Parathyroid adenoma (tissue), 2 donors: ENCODE results near the gene CYYR1.

Source experiments
- H2AFZ ChIP-seq: fragments of 300-600 bp; sonication (generic); one replicate; pipeline ENCODE4 v1.7.0; 2017; ENCODE audit warnings: antibody characterized with exemption, mild to moderate bottlenecking
- H3K27ac ChIP-seq: fragments of 300-600 bp; sonication (generic); one replicate; pipeline ENCODE4 v1.7.0; 2017
- H3K27me3 ChIP-seq: fragments of 300-600 bp; sonication (generic); one replicate; pipeline ENCODE4 v1.7.0; 2017; ENCODE audit warnings: low read length; ENCODE audit not compliant: control insufficient read depth, insufficient read depth
- H3K36me3 ChIP-seq: fragments of 300-600 bp; sonication (generic); one replicate; pipeline ENCODE4 v1.7.0; 2017; ENCODE audit warnings: low read length; ENCODE audit not compliant: control insufficient read depth, insufficient read depth
- H3K4me1 ChIP-seq: fragments of 300-600 bp; sonication (generic); one replicate; pipeline ENCODE4 v1.7.0; 2017; ENCODE audit warnings: control low read depth
- H3K4me2 ChIP-seq: fragments of 300-600 bp; sonication (generic); one replicate; pipeline ENCODE4 v1.7.0; 2017; ENCODE audit warnings: low read length
- H3K4me3 ChIP-seq: fragments of 300-600 bp; sonication (generic); one replicate; pipeline ENCODE4 v1.7.0; 2017; ENCODE audit warnings: low read depth, low read length
- H3K79me2 ChIP-seq: fragments of 300-600 bp; sonication (generic); one replicate; pipeline ENCODE4 v1.7.0; 2017; ENCODE audit warnings: control low read depth
- H3K9ac ChIP-seq: fragments of 300-600 bp; sonication (generic); one replicate; pipeline ENCODE4 v1.7.0; 2017; ENCODE audit warnings: mild to moderate bottlenecking
- H3K9me3 ChIP-seq: fragments of 300-600 bp; sonication (generic); one replicate; pipeline ENCODE4 v1.7.0; 2017; ENCODE audit warnings: low read length; ENCODE audit not compliant: control insufficient read depth
- TF ChIP-seq, protein P1 (sequence below): fragments of 300-600 bp; sonication (generic); IDR thresholded peaks from one replicate; pipeline ENCODE4 v1.7.0; 2017; ENCODE audit warnings: antibody characterized with exemption, mild to moderate bottlenecking
- donor health status: primary hyperparathyroidism.

Gene CYYR1

DNA sequence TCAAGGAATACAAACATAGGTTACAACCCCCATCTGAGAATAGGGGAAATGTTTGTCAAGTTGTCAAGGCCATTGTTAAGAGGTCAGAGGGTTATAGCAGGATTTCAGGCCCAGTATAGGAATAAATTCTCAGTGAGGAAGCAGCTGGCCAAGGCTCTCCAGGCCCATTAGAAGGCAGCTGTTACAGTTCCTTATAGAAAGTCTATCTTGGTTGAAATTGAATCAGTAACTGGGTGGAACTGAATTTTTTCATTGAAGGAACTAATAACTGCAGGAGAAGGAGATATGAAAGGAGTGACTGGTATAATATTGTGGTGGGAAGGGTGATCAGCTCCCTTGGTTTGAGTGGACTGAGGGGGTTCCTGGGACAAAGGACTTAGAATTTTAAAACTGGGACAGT lies 134.1 kb downstream of the CYYR1 start:
- Histone ChIP-seq H3K9ac (no peak overlapping the region), H2AFZ (no peak overlapping the region), H3K4me2 (no peak overlapping the region), H3K36me3 (no peaks in the 10 kb centered on the region), H3K27ac (no peak overlapping the region), H3K4me3 (no peak overlapping the region), H3K27me3 (no peaks in the 10 kb centered on the region), H3K4me1 (no peaks in the 10 kb centered on the region), H3K79me2 (no peaks in the 10 kb centered on the region), H3K9me3 (no peaks in the 10 kb centered on the region)
- TF ChIP-seq, protein P1, sequence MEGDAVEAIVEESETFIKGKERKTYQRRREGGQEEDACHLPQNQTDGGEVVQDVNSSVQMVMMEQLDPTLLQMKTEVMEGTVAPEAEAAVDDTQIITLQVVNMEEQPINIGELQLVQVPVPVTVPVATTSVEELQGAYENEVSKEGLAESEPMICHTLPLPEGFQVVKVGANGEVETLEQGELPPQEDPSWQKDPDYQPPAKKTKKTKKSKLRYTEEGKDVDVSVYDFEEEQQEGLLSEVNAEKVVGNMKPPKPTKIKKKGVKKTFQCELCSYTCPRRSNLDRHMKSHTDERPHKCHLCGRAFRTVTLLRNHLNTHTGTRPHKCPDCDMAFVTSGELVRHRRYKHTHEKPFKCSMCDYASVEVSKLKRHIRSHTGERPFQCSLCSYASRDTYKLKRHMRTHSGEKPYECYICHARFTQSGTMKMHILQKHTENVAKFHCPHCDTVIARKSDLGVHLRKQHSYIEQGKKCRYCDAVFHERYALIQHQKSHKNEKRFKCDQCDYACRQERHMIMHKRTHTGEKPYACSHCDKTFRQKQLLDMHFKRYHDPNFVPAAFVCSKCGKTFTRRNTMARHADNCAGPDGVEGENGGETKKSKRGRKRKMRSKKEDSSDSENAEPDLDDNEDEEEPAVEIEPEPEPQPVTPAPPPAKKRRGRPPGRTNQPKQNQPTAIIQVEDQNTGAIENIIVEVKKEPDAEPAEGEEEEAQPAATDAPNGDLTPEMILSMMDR = no peak

DNA sequence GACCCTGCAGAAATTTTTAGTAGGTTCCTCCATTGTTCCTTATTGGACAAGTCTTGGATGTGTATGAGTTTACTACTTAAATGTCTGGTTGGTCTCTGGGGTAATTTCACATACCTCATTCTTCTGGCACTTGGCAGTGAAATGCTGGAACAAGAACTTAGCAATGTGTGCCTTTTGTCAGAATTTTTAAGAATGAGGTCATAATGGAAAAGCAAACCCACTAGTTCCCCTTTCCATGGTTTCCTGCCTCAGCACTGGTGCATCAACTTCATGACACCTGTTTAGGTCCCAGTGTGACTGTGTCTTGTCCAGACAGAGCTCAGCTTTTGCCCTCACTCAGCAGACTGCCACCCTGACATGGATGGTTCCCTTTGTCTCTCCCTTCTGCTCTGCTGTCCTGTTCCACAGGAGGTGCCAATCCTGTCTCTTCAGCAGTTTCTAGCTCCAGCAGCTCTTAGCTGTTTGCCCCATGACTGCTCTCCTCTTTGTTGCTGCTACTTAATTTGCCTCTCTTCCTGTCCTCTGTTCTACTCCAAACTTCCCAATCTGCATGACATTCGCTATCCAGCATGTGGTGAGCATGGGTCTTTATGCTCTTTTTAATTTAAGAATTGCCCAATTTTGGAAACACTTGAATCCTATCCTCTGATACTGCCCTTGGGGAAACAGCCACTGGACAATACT lies 135.6 kb downstream of the CYYR1 start:
- no peak overlapping the region for H2AFZ ChIP-seq
- H3K27me3 ChIP-seq = no peaks in the 10 kb centered on the region
- TF ChIP-seq, protein P1 = no peak
- no peaks in the 10 kb centered on the region for H3K4me1 ChIP-seq
- no peaks in the 10 kb centered on the region for H3K9me3 ChIP-seq
- no peak overlapping the region for H3K4me3 ChIP-seq
- H3K36me3 ChIP-seq = no peaks in the 10 kb centered on the region
- H3K4me2 ChIP-seq = no peak overlapping the region
- H3K9ac ChIP-seq = no peak overlapping the region
- no peak overlapping the region for H3K27ac ChIP-seq
- no peaks in the 10 kb centered on the region for H3K79me2 ChIP-seq

DNA sequence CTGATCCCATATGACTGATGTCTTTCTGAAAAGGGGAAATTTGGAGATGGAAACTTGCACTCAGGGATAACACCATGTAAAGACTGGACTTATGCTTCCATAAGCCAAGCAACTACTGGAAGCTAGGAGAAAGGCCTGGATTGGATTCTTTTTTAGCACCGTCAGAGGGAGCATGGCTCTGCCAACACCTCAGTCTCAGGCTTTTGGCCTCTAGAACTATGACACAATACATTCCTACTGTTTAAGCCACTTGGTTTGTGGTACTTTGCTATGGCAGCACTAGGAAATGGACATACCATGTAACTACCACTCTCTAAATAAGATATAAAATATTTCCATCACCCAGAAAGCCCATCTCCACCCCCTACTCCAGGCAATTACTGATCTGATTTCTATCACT lies 139.7 kb downstream of the CYYR1 start:
- Histone ChIP-seq H3K4me1 (no peaks in the 10 kb centered on the region), H3K79me2 (no peaks in the 10 kb centered on the region), H3K9me3 (no peaks in the 10 kb centered on the region), H2AFZ (no peak overlapping the region), H3K9ac (no peak overlapping the region), H3K36me3 (no peaks in the 10 kb centered on the region), H3K4me3 (no peak overlapping the region), H3K27ac (no peak overlapping the region), H3K27me3 (no peaks in the 10 kb centered on the region), H3K4me2 (no peak overlapping the region)
- TF ChIP-seq, protein P1 = no peak

DNA sequence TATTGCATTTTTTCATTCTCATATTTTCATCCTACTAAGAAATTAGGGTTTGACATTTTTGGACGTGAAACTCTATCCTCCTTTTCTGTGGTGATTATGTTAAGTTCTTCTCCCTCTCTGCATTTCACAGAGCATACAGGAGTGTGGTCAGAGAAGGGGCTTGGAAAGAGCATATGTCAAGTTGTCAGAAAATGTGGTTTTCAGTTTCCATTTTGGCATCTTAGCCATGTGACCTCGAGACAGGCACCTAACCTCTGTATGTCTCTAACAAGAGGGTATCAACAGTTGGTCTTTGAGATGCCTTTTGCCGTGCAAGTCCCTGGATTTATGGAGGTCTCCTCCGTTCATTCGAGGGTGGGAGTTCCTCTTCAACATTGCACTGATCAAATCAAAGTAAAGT lies 140.7 kb downstream of the CYYR1 start:
- Histone ChIP-seq H3K79me2 (no peaks in the 10 kb centered on the region), H2AFZ (no peak overlapping the region), H3K36me3 (no peaks in the 10 kb centered on the region), H3K4me3 (no peak overlapping the region), H3K27ac (no peak overlapping the region), H3K9ac (no peak overlapping the region), H3K4me2 (no peak overlapping the region), H3K4me1 (no peaks in the 10 kb centered on the region), H3K27me3 (no peaks in the 10 kb centered on the region), H3K9me3 (no peaks in the 10 kb centered on the region)
- TF ChIP-seq, protein P1 = no peak

DNA sequence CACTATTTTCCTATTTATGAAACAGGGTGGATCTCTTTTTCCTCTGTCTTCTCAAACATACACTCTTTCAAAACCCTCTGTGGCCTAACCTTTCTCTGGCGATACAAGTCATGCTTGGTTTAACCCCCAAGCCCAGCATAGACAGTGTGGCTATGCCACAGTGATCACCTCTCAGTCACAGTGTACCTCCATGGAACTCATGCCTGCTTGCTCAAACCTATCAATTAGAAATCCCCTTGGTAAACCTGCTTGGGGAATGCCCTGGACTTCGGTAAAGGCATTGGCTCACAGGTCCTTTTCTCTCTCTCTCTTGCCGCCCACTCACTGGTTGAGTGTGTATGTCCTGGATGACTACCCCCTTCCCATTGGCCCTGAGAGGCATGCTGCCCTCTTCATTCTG lies 147.5 kb downstream of the CYYR1 start:
- Histone ChIP-seq H3K36me3 (no peaks in the 10 kb centered on the region), H2AFZ (no peak overlapping the region), H3K9ac (no peak overlapping the region), H3K79me2 (no peaks in the 10 kb centered on the region), H3K4me1 (no peaks in the 10 kb centered on the region), H3K4me2 (no peak overlapping the region), H3K4me3 (no peak overlapping the region), H3K27me3 (no peaks in the 10 kb centered on the region), H3K9me3 (no peaks in the 10 kb centered on the region), H3K27ac (no peak overlapping the region)
- TF ChIP-seq, protein P1 = no peak
